Sigmoid colon (tissue), 7 donors: ENCODE results near the gene FBXL7. TPM values are rescaled to one million over a fixed set of nuclear protein-coding genes. Genes with fewer than 3 reads are reported as not detected.

Experiments used
- DNase-seq: peaks from one replicate; pipeline ENCODE4 v3.0.0-alpha.2; 2019
- H3K27ac ChIP-seq, 4 donors: fragments of 200-600 bp; sonication (generic); one replicate each; pipeline ENCODE4 v1.5.1; 2016 to 2019; ENCODE audit warnings: mild to moderate bottlenecking in 1 of 4
- H3K27me3 ChIP-seq, 3 donors: fragments of 200-600 bp; sonication (generic); one replicate each; pipeline ENCODE4 v1.5.1; 2019; ENCODE audit warnings: mild to moderate bottlenecking in 1 of 3
- H3K36me3 ChIP-seq, 4 donors: fragments of 200-600 bp; sonication (generic); one replicate each; pipeline ENCODE4 v1.5.1; 2016 to 2019
- H3K4me1 ChIP-seq, 4 donors: fragments of 200-600 bp; sonication (generic); one replicate each; pipeline ENCODE4 v1.5.1; 2017 to 2019
- H3K4me3 ChIP-seq, 4 donors: fragments of 200-600 bp; sonication (generic); one replicate each; pipeline ENCODE4 v1.5.1; 2017 to 2019; ENCODE audit warnings: mild to moderate bottlenecking in 2 of 4, moderate library complexity in 1 of 4
- H3K9me3 ChIP-seq, 4 donors: fragments of 200-600 bp in 3 of 4; sonication (generic) in 3 of 4; one replicate each; pipeline versions ENCODE4 v1.5.1 to v1.6.1; 2013 to 2019
- EP300 ChIP-seq, 4 donors: sonication (generic); formaldehyde crosslinking; IDR thresholded peaks; one replicate each; pipeline ENCODE4 v1.6.1; 2017; ENCODE audit warnings: antibody characterized with exemption in 4 of 4
- POLR2A ChIP-seq, 2 donors: fragments of 450-650 bp; IDR thresholded peaks; one replicate each; pipeline ENCODE4 v1.6.1; 2016; ENCODE audit warnings: antibody characterized with exemption in 2 of 2, mild to moderate bottlenecking in 2 of 2, moderate library complexity in 2 of 2
- POLR2AphosphoS5 ChIP-seq, 4 donors: sonication (generic); formaldehyde crosslinking; IDR thresholded peaks; one replicate each; pipeline ENCODE4 v1.6.1; 2017; ENCODE audit warnings: antibody characterized with exemption in 4 of 4
- WGBS, 2 donors: extraction: QIAGEN DNeasy Blood & Tissue Kit; methylation state at CpG; one replicate each; pipeline ENCODE4 v1.1.7; 2013; 5-methylcytosine and 5-hydroxymethylcytosine counted together
- intact Hi-C: fragments of 100-400 bp; cut with DNase I; formaldehyde crosslinking; loops from one replicate; pipeline ENCODE4 v1.15.1; 2023
- polyA plus RNA-seq, 3 donors: library from polyadenylated mRNA; stranded (reverse); fragments of 200-250 nt; gene quantifications; one replicate each; pipeline ENCODE4 v1.2.3, GENCODE V29; 2013
- total RNA-seq, 4 donors: library from RNA; depleted of rRNA; stranded (reverse); fragments of >200 nt; gene quantifications; one replicate each; pipeline ENCODE4 v1.1.0, GENCODE V29; 2016
- TF ChIP-seq, protein P1 (sequence below), 4 experiments: fragments of 450-650 bp in 3 of 4; fragments of 200-600 bp in 1 of 4; IDR thresholded peaks; one replicate each; pipeline ENCODE4 v1.5.1; 2016 to 2019; ENCODE audit warnings: antibody characterized with exemption in 4 of 4, mild to moderate bottlenecking in 3 of 4, moderate library complexity in 2 of 4
- donor health status: healthy with polysubstance abuse.
- donor health status: Bipolar disorder and iron deficiency.
- donor health status: healthy.

FBXL7 gene
- total and polyA plus RNA-seq, 7 donors = 0.92 to 44.3 (median 18.2) TPM

- Histone ChIP-seq H3K36me3 (no peaks in the 10 kb centered on the region), H3K27me3 (no peaks in the 10 kb centered on the region), H3K4me3 (no peak overlapping the region), H3K27ac (no peak overlapping the region), H3K4me1 (peaks cover 0 to 48% (median 14%) of the 10 kb centered on the region in 4 donors), H3K9me3 (no peaks in the 10 kb centered on the region)
- 82 to 86% methylated on average over 3 of the region's 3 CpGs for WGBS, 2 donors
- DNase-seq = no peak
- intact Hi-C loops = no loop called here
- TF ChIP-seq, protein P1, sequence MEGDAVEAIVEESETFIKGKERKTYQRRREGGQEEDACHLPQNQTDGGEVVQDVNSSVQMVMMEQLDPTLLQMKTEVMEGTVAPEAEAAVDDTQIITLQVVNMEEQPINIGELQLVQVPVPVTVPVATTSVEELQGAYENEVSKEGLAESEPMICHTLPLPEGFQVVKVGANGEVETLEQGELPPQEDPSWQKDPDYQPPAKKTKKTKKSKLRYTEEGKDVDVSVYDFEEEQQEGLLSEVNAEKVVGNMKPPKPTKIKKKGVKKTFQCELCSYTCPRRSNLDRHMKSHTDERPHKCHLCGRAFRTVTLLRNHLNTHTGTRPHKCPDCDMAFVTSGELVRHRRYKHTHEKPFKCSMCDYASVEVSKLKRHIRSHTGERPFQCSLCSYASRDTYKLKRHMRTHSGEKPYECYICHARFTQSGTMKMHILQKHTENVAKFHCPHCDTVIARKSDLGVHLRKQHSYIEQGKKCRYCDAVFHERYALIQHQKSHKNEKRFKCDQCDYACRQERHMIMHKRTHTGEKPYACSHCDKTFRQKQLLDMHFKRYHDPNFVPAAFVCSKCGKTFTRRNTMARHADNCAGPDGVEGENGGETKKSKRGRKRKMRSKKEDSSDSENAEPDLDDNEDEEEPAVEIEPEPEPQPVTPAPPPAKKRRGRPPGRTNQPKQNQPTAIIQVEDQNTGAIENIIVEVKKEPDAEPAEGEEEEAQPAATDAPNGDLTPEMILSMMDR (IDR thresholded peaks at IDR 0.05) = no peak
- TF ChIP-seq EP300 (IDR thresholded peaks at IDR 0.05) (no peak), POLR2A (IDR thresholded peaks at IDR 0.05) (no peak), POLR2AphosphoS5 (IDR thresholded peaks at IDR 0.05) (no peak)
Measured at GRCh38 chr5:15703901-15704300, 203.9 kb downstream of the FBXL7 start.

GRCh38 chr5:15704397-15704947 lies 204.5 kb downstream of the FBXL7 start:
- Histone ChIP-seq H3K27me3 (no peaks in the 10 kb centered on the region), H3K9me3 (no peaks in the 10 kb centered on the region), H3K36me3 (no peaks in the 10 kb centered on the region), H3K27ac (no peak overlapping the region), H3K4me1 (peaks cover 0 to 48% (median 14%) of the 10 kb centered on the region in 4 donors), H3K4me3 (no peak overlapping the region)
- intact Hi-C loops = no loop called here
- TF ChIP-seq POLR2AphosphoS5 (IDR thresholded peaks at IDR 0.05) (no peak), EP300 (IDR thresholded peaks at IDR 0.05) (no peak), POLR2A (IDR thresholded peaks at IDR 0.05) (no peak)
- TF ChIP-seq, protein P1 (IDR thresholded peaks at IDR 0.05) = no peak
- no peak for DNase-seq

DNA sequence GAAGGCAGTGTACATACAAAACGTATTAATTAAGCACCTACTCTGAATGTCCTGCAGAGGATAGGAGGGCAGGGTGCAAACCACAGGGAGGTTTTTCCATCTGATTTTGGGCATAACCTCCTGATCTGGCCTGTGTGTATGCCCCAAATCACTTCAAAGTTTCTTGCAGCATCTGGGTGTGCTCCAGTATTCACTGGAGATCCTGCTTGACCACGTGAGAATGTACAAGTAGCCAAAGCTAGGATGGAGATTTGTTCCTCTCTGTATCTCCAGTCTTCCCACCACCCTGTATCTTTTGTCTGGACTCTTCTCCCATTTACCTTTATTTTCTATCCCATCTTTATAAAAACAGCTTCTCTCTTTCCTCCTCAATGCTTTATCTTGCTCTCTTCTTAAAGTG lies 207.7 kb downstream of the FBXL7 start:
- no peaks in the 10 kb centered on the region for H3K27me3 ChIP-seq
- H3K27ac ChIP-seq = no peak overlapping the region
- WGBS, 2 donors = 57 to 72% methylated on average over 2 of the region's 2 CpGs
- H3K4me1 ChIP-seq = peaks cover 0 to 29% (median 14%) of the 10 kb centered on the region in 4 donors
- no peak for DNase-seq
- intact Hi-C loops = loop anchor here (2.0 kb wide), 1 partner anchor 15 kb away; no protein-coding TSS in a partner anchor
- no peaks in the 10 kb centered on the region for H3K9me3 ChIP-seq
- H3K4me3 ChIP-seq = no peak overlapping the region
- TF ChIP-seq EP300 (IDR thresholded peaks at IDR 0.05) (no peak), POLR2AphosphoS5 (IDR thresholded peaks at IDR 0.05) (no peak), POLR2A (IDR thresholded peaks at IDR 0.05) (no peak)
- TF ChIP-seq, protein P1 (IDR thresholded peaks at IDR 0.05) = no peak
- H3K36me3 ChIP-seq = no peaks in the 10 kb centered on the region

- no peaks in the 10 kb centered on the region for H3K9me3 ChIP-seq
- WGBS, 2 donors = 81 to 85% methylated on average over 2 of the region's 2 CpGs
- TF ChIP-seq EP300 (IDR thresholded peaks at IDR 0.05) (no peak), POLR2A (IDR thresholded peaks at IDR 0.05) (no peak), POLR2AphosphoS5 (IDR thresholded peaks at IDR 0.05) (no peak)
- TF ChIP-seq, protein P1 (IDR thresholded peaks at IDR 0.05) = no peak
- intact Hi-C loops = no loop called here
- no peaks in the 10 kb centered on the region for H3K27me3 ChIP-seq
- no peaks in the 10 kb centered on the region for H3K36me3 ChIP-seq
- no peak overlapping the region for H3K27ac ChIP-seq
- no peak for DNase-seq
- H3K4me3 ChIP-seq = no peak overlapping the region
- peaks cover 0 to 31% (median 22%) of the 10 kb centered on the region in 4 donors for H3K4me1 ChIP-seq
Measured at GRCh38 chr5:15711892-15712291, 211.9 kb downstream of the FBXL7 start.

DNA sequence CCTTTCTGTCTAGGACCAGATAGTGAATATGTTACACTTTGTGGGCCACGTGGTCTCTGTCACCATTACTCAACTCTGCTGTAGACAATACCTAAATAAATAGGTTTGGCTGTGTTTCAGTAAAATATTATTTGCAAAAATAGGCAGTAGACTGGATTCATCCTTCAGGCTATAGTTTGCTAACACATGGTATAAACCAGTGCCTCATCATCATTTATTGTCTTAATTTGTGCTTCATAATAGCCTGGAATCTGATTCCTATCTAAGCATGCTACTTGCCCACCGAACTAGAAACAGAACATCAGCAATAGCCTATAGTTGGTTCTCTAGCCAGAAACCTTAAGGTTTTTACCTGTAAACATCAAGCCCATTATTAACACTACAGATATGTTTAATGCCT lies 215.6 kb downstream of the FBXL7 start:
- no peak overlapping the region for H3K4me3 ChIP-seq
- intact Hi-C loops = no loop called here
- 69 to 82% methylated on average over 2 of the region's 2 CpGs for WGBS, 2 donors

More for the DNA sequence above, 215.6 kb downstream of the FBXL7 start:
- peaks cover 0 to 41% (median 29%) of the 10 kb centered on the region in 4 donors for H3K4me1 ChIP-seq
- no peaks in the 10 kb centered on the region for H3K36me3 ChIP-seq
- DNase-seq = no peak
- no peak overlapping the region for H3K27ac ChIP-seq
- no peaks in the 10 kb centered on the region for H3K27me3 ChIP-seq
- no peaks in the 10 kb centered on the region for H3K9me3 ChIP-seq
- TF ChIP-seq POLR2A (IDR thresholded peaks at IDR 0.05) (no peak), POLR2AphosphoS5 (IDR thresholded peaks at IDR 0.05) (no peak), EP300 (IDR thresholded peaks at IDR 0.05) (no peak)
- TF ChIP-seq, protein P1 (IDR thresholded peaks at IDR 0.05) = no peak
